ENCODE results near the gene POSTN.

Gene POSTN, protein sequence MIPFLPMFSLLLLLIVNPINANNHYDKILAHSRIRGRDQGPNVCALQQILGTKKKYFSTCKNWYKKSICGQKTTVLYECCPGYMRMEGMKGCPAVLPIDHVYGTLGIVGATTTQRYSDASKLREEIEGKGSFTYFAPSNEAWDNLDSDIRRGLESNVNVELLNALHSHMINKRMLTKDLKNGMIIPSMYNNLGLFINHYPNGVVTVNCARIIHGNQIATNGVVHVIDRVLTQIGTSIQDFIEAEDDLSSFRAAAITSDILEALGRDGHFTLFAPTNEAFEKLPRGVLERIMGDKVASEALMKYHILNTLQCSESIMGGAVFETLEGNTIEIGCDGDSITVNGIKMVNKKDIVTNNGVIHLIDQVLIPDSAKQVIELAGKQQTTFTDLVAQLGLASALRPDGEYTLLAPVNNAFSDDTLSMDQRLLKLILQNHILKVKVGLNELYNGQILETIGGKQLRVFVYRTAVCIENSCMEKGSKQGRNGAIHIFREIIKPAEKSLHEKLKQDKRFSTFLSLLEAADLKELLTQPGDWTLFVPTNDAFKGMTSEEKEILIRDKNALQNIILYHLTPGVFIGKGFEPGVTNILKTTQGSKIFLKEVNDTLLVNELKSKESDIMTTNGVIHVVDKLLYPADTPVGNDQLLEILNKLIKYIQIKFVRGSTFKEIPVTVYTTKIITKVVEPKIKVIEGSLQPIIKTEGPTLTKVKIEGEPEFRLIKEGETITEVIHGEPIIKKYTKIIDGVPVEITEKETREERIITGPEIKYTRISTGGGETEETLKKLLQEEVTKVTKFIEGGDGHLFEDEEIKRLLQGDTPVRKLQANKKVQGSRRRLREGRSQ

DNA sequence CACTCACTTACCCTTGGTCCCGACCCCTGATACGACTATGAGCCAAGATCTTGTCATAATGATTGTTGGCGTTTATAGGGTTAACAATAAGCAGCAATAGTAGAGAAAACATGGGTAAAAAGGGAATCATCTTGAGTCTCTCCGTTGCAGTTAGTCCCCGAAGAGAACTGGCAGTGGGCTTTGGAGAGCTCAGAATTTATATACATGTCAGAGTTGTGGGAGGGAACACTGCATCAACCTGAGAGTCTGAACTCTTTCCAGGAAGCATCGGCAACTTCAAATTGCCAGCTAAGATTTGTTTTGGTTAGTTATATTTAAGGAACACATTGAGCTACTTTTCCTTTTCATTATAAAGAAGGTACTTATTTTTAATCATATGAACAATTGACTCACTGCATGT is at the start of gene POSTN:
POSTN (minus strand) TSS at position 172 of the 400 bp plus-strand sequence; CDS start at position 130, 42 bp downstream.
- DNase-seq (ENCODE audit: insufficient read length, low spot score) (no peak), FAIRE-seq (no peak)

DNA sequence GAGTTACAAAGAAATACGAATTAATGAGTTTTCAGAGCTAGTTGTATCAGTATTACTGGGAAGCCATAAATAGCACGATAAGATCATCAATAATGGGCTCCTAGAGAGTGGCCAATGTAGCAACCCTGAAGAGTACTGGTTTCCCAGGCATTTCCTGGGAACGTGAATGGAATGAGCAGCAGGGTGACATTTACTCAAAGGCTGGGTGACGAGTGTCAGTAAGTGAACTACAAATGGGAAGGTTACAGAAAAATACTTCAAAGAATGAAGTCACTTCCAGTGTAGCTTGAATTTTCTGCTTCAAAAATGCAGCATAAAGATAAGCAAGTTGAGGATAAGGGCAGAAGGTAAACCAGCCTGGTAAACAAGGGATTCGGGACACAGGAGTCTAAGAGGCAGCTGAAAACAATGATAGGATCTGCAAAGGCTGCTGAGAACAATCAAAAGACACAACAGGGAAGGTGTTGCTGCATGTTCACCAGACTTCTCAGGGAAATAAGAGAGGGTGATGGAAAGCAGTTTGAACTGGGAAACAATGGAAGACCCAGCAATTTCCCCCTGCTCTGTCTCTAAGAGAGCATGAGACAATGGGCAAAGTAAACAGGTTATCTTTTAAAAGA is 48.6 kb upstream of the POSTN start:
- DNase-seq (ENCODE audit: insufficient read length, low spot score) (no peak), FAIRE-seq (no peak)

DNA sequence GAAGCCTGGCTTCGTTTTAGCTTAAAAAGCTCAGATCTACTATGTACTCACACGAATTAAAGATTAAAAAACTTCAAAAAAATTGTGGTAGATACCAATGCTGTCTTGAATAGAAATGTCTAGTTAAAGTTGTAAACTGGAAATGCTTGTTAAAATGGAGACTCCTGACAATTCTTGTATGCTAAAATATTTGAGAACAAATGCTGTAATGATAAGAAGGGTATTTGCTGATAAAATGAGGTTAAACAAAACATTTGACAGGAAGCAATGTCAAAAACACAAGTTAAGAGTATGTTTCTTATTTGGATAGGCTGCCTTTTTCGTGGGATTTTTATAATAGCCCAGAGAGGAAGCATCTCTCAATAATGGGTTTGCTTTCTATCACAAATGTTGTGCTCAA is 48.0 kb upstream of the POSTN start:
- DNase-seq (ENCODE audit: insufficient read length, low spot score) (no peak), FAIRE-seq (no peak)

DNA sequence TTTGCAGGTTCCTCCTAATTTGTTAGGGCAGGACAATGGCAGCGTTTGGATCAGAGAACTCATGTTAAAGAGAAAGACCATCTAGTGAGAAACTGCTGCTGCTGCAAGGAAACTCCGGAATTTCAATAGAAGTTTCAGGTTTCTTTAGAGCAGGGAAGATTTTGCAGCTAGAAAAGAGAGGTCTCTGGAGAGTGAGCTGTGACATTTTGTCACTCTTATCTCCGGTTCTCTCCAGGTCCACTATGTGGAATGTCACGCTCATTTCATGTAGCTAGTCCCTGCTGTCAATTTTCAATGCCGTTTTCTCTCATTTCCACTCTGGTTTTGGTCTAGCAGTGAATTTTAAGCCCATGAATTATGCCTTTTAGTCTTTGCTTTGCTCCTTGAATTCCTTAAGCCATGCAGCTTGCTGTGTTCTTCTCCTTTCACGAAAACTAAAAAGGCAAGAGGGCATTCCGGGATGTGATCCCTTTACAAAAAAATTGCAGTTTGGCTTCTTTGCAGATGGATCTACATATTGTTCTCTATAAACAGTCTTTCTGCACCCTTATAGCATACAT is 46.7 kb upstream of the POSTN start:
- no peak for FAIRE-seq

DNA sequence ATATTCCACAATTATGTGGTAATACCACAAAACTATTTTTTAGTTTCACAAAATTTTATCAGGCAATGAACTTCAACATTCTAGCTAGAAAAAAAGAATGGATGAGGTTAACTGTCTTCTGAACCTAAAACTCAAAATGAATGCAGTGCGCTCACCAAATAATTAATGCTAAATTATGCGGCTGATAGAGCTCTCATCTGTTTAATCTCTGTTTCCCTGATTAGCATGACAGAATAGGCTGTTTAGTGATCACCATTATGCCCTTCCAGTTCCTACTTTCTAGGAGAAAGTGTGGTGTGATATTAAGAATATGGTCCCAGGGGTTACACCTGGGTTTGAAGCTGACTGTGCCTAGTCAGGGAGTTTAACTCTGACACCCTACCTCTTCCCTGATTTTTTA is 42.8 kb upstream of the POSTN start:
- no peak for FAIRE-seq

More for the DNA sequence above, 46.7 kb upstream of the POSTN start:
- DNase-seq (ENCODE audit: insufficient read length, low spot score): no peak

DNA sequence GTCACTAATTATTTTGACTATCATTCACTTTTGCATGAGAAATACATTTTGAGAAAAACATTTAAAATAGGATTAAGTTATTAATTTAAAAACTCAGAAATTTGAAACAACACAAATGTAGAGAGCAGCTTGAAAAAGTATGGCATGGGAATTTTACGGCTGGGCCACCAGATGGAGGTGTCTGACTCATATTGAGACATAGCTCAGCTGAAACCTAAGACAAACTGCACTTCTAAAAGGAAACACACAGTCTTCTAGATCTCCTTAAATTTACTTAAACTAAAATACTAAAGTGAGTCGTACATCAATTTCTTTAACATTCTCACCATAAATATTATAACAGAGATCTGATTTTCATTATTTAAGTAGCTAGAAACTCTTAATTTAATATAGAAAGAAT is 41.9 kb upstream of the POSTN start:
- DNase-seq (ENCODE audit: insufficient read length, low spot score): no peak

More for the DNA sequence above, 42.8 kb upstream of the POSTN start:
- DNase-seq (ENCODE audit: insufficient read length, low spot score): no peak

DNA sequence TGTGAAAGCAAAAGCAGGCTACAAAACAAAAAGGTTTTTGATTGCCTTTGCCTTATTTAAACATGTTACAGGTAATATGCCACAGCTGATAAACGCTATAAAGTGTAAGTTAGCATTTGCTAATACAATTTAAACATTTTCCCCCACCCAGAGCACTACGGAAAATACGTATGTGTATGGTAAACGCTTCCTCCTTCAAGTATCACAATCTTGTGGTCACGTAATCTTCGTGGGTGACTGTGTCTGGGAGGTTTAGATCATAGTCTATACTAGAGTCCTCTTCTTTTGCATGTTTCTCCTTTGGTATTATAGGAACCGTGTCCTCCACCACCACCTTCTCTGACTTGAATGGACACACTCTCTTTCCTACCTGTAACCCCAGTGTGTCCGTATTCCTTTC is 38.1 kb upstream of the POSTN start:
- DNase-seq (ENCODE audit: insufficient read length, low spot score) (no peak), FAIRE-seq (no peak)

More for the DNA sequence above, 41.9 kb upstream of the POSTN start:
- FAIRE-seq: no peak

DNA sequence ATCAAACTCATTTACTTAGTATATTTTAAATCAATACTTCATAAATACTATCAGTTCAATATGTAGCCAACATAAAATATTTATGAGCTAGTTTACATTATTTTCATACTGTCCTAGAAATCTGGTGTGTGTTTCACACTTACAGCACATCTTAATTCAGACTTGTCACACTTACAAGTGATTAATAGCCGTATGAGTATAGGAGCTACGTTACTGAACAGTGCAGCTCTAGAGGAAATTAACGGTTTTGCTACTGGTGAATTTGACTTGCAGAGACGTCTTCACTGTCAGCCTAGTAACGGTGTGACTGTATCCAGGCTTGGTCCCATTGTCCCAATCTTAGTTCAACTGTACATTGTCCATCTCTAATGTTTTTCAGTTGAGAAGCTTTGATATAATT is 33.7 kb upstream of the POSTN start:
- FAIRE-seq: no peak
- DNase-seq (ENCODE audit: insufficient read length, low spot score): no peak

DNA sequence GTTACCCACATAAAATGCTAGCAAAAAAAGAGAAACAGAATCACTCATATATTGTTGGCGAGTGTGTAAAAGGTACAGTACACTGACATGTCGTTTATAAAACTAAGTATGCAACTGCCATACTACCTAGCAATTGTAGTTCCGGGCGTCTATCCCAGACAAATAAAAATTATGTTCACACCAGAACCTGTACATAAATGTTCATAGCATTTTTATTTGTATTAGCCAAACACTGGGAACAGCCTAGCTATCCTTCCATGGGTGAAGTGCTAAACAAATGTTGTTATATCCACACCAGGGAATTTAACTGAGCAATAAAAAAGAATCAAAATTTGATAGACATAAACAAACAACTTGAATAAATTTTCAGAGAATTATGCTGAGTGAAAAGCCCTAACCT is 28.9 kb upstream of the POSTN start:
- no peak for FAIRE-seq
- no peak for DNase-seq (ENCODE audit: insufficient read length, low spot score)

DNA sequence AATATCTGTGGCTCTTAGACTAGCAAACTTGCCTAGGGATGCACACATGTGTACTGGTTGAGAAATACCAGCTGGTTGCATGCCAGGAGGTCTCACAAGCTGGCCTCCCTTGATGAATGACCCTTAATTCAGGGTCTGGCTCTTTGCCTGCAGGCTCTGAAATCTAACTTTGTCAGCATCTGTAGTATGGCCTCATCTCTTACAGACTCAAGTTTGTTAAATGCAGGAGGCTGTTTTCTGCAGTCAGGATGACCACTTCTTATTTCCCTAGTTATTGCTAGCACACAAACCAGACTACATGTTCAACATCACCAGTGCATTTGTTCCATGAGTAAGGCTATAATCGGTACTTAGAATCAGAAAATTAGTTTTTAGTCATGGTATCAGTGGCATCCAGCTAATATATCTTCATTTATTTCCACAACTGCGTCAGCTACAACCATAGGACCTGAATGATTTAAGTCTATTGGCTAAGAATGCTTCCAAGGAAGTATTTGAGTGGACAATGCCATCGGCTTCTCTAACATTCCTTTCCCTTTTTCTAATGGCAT is 23.3 kb upstream of the POSTN start:
- DNase-seq (ENCODE audit: insufficient read length, low spot score): no peak
- no peak for FAIRE-seq

DNA sequence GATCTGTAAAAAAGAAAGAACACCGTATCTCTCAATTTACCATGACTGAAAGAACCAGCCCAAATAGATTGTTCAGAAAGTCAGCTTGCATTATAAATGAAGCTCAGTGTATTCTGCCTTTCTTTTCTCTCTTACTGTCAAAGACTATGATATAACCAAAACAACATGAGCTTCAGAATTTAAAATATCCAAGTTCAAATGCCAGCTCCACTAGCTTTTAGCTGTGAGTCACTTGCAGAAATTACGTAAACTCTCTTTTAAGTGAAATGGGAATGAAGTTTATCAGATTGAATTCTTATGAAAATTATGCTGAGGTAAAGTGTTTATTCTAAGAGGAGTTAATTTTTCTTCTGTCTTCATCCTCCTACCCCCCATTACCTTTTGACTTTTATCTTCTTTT is 20.0 kb upstream of the POSTN start:
- FAIRE-seq (no peak), DNase-seq (ENCODE audit: insufficient read length, low spot score) (no peak)

DNA sequence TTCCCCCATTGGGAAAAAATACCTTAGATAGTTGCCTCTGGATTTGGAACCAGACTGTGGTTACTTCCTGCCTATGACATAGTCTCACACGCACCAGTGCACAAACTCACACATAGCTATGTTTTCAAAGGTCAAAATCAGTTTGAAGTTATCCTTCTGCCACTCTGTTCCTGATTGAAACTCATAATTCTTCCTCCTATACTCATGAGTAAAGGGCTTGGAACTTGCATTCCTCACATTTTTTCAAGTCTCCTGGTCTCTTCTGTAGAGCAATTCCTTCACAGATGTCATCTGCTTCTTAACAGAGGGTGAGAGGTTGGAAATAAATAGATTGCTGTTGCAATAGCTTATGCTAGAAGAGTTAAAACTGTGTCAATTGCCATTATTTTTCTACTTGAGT is 18.6 kb upstream of the POSTN start:
- DNase-seq (ENCODE audit: insufficient read length, low spot score): peak; percentile 23

DNA sequence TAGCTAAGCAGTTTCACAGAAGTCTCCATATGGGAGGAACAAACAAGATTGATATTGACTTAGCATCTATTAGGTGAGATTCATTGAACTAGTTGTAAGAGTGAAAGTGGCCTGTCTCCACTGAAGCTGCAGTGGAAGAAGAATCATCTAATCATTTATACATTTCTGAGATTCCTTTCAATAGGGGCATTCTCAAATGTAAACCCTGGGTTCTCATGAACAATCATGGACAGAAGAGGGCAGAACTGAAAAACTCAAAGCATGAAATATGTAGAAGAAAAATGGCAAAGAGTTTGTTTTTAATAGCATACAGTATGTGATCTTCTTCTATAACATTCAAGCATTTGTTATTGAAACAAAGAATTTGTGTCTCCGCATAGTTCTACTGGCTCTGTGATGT is 17.6 kb upstream of the POSTN start:
- no peak for FAIRE-seq
- DNase-seq (ENCODE audit: insufficient read length, low spot score): no peak

More for the DNA sequence above, 18.6 kb upstream of the POSTN start:
- FAIRE-seq: no peak

DNA sequence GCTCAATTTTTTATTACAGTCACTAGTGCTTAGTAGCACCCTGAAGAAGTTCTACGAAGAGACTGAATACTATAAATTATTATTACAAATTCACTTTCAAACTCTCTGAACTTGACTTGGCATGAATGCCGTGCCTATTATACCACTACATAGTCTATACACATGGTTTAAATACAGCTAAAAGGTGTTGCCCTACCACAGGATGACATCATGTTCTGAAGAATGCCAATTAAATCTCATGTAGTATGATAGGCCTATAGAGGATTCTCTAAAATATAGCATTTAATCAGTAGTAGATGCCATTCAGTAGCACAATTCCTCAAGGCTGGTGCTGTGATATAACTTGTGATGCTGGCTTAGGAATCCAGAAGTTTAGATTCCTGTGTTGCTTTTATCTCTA is 16.7 kb upstream of the POSTN start:
- DNase-seq (ENCODE audit: insufficient read length, low spot score) (no peak), FAIRE-seq (no peak)

DNA sequence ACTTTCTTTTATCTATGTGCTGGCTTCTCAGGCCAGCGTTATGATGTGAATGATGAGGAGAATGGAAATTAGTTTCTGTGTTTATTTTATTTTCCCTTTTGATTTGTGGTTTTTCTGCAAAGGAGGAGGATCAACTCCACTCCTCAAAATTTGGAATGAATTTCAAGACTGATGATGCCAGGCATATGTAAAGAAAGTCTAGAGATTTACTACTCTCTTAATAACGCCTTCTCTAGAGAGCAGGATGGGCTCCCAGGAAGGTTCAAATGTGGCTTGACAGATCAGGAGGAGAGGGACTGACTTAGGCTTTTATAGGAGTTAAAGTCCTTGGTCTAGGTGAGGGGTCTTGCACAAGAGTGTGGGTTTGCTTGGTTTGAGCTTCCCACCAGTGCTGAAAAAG is 15.1 kb upstream of the POSTN start:
- DNase-seq (ENCODE audit: insufficient read length, low spot score): no peak

DNA sequence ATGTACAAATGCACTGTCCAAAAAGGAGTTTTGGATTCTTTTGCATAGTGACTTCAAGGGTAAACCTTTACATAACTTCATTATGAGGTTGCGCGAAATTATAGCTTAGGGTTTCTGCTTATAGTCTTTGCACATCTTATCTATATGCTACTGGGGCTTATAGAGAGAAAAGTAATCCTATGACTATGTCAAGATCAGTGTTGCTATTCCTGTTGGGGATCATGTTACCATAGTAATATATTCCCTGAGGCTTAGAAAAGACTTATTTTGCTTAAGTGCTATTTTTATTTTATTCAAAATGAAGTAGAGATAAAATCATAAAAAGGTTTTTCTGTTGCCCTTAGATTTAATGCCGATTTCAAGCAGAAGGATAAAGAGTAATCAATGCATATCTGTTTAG is 14.7 kb upstream of the POSTN start:
- no peak for DNase-seq (ENCODE audit: insufficient read length, low spot score)
- FAIRE-seq: no peak

More for the DNA sequence above, 15.1 kb upstream of the POSTN start:
- no peak for FAIRE-seq

DNA sequence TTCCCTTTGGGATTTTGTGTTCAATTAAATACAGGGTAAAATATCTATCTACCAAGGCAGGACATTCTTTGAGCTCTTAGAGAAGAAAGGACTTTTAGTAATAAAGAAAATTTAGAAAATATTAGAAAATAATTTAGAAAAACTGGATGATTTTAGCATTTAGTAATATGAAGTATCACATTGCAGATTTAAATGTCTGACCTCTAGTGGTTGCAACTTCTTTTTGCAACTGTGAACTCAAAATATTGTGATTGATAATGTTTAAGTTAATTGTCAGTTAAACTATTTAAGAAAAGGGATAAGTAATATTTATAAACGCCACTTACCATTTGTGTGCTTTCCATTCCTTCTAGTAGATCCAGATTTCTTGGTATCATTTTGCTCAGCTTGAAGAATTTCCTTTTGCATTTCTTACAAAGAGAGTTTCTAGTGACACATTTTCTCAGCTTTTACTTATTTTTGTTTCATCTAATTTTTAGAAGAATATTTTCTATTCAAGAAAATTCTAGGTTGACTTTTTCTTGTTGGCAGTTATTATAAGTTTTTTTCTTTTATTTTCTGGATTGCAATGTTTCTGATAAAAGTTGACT is 10.3 kb upstream of the POSTN start:
- FAIRE-seq (no peak), DNase-seq (ENCODE audit: insufficient read length, low spot score) (no peak)

DNA sequence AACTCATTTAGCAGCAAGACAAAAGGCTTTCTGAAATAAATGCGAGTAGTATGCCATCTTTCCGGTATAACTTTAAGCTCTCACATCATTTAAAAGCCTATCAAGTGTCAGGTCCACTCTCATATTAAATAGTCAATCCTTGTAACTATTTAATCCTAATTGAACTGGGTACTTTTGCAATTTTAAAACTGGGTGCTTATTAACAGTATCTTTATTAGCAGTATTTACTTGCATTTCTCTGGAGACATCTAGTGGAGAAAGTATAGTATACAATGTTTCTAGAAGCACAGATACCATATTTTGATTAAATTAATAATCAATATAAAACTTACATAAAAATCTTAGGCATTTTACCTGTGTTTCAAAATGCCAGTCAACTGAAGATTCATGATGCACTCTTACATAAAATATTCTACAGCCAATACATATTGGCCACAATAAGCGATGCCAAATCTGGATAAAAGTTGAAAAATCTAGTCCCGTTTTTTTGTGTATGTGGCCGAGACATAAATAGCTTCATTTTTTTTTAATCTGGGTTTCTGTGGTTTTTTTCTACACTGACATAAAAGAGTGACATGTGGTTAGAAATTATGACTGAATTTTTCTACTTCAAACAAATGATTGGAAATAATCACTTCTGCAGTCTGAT is 4.3 kb upstream of the POSTN start:
- DNase-seq (ENCODE audit: insufficient read length, low spot score): no peak
- FAIRE-seq: no peak

DNA sequence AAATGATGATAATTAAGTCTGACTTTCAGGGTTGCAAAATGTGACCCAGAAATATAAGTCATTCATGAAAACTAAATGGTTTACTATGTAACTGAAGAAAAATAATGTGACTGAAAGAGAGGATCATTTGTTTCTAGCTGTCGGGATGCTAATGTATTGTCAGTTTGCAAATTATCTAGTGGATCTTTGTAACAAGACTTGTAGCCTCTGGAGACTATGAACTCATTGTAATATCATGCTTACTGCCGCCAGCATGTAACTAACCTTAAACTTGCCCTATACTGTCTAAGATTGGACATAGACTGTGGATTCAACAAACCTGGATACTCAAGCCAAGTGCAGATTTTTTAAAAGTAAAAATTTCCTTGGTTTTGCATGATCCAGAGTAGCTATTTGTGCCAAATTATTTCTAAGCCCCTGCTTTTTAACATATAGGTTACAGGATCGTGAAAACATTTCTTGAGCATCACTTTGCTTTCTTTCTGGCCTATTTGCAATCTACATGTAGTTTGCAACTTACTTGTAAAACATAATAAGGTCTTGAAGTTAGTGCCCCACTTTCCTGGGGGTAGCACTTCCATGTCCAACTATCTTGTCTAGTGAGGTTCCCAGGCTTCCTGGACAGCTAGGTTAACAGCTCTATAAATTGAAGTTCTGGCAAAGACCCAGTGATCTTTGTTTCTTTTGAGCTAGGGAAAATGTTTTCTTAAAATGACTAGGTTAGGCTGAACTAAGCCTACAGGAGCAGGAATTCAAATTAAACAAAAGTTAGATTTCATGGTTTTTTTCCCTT is 3.3 kb upstream of the POSTN start:
- DNase-seq (ENCODE audit: insufficient read length, low spot score) (no peak), FAIRE-seq (no peak)
